Measurements from ENCODE around the gene TIRAP.

GRCh38 chr11:126318574-126319373, 35.9 kb downstream of the TIRAP start:
- TF ChIP-seq MAX (CRISPR knock-in tag; IDR thresholded peaks at IDR 0.05), result no peak
- TF ChIP-seq CTCF (IDR thresholded peaks at IDR 0.05 in 2 of 3, conservative IDR thresholded peaks at IDR 0.05 in 1 of 3; ENCODE audit: insufficient read depth in 2 of 3, low read depth in 1 of 3, low read length in 3 of 3), result no peak
- TF ChIP-seq CREB5 (CRISPR knock-in tag; IDR thresholded peaks at IDR 0.05), result no peak
- TF ChIP-seq SMC3 (conservative IDR thresholded peaks at IDR 0.05; ENCODE audit: insufficient read depth, low read depth, low read length), result no peak

All from K562 (cell line).